ENCODE measurements around the gene ISY1. TPM values are rescaled to one million over a fixed set of nuclear protein-coding genes. Genes with fewer than 3 reads are reported as not detected.

The ISY1 gene
- total and polyA plus RNA-seq, 2 of the 4 experiments (the other 2 are of a cell fraction): 28.5 to 31.5 TPM

- dilution Hi-C loops (cut with HindIII; ENCODE audit: low sequenced_read_pairs, unreplicated experiment): no loop called here
- Histone ChIP-seq H3K9ac (ENCODE audit: low read depth, low read length) (no peak overlapping the region), H3K18ac (ENCODE audit: low read depth, low read length) (no peak overlapping the region), H3K27ac (ENCODE audit: insufficient read depth, low read length) (no peak overlapping the region), H2BK15ac (ENCODE audit: low read depth, low read length) (no peak overlapping the region), H3K9me1 (ENCODE audit: insufficient read depth, low read length) (peaks cover 8% of the 10 kb centered on the region), H3K4me3 (ENCODE audit: insufficient read depth, low read depth, low read length) (no peak overlapping the region), H2BK20ac (ENCODE audit: low read depth, low read length) (no peak overlapping the region), H3K4me2 (ENCODE audit: low read depth, low read length) (no peak overlapping the region), H3K23ac (ENCODE audit: low read depth, low read length) (no peak overlapping the region), H4K20me1 (ENCODE audit: insufficient read depth, low read length) (peaks cover 83% of the 10 kb centered on the region), H3K9me3 (ENCODE audit: control insufficient read depth, insufficient read depth, low read length) (no peaks in the 10 kb centered on the region), H3K79me1 (ENCODE audit: low read depth in 1 of 2, low read length in 2 of 2) (peaks cover 29 to 80% of the 10 kb centered on the region in 2 experiments), H4K8ac (ENCODE audit: low read depth in 2 of 2, low read length in 2 of 2) (no peak overlapping the region), H4K5ac (ENCODE audit: low read depth, low read length) (no peak overlapping the region), H3K14ac (replicated peaks; ENCODE audit: low read depth, low read length) (no peak overlapping the region), H2BK120ac (ENCODE audit: low read depth, low read length) (no peak overlapping the region), H2BK5ac (ENCODE audit: low read depth, low read length, poor library complexity, severe bottlenecking) (no peak overlapping the region), H2AFZ (replicated peaks; ENCODE audit: low read length, poor library complexity) (no peak overlapping the region), H4K91ac (ENCODE audit: insufficient read depth, low read depth, low read length) (no peak overlapping the region), H3K56ac (ENCODE audit: extremely low read depth, insufficient read depth, low read length) (no peak overlapping the region), H2AK9ac (replicated peaks; ENCODE audit: low read depth, low read length, poor library complexity) (no peak overlapping the region), H3K4me1 (ENCODE audit: control insufficient read depth, insufficient read depth, low read length) (no peaks in the 10 kb centered on the region), H3K4ac (ENCODE audit: low read depth, low read length) (no peak overlapping the region), H2AK5ac (ENCODE audit: low read depth, low read length) (no peak overlapping the region), H3K27me3 (ENCODE audit: control insufficient read depth, insufficient read depth, low read length) (no peaks in the 10 kb centered on the region), H3K36me3 (ENCODE audit: control insufficient read depth, insufficient read depth, low read length) (peaks cover 23% of the 10 kb centered on the region)
- CTCF ChIA-PET: no interaction called here
- WGBS, 2 experiments (ENCODE audit: extremely low coverage in 2 of 2, insufficient read length in 1 of 2): 100% methylated on average over 2 of the region's 6 CpGs; no CpG with 5 or more reads in 1 of the 2 experiments
- ATAC-seq (ENCODE audit: low read depth): no peak
- intact Hi-C loops (cut with micrococcal nuclease): no loop called here
- POLR2A ChIA-PET (ENCODE audit: unreplicated experiment): no interaction called here
- TF ChIP-seq CEBPB (IDR thresholded peaks at IDR 0.05; ENCODE audit: low read depth, low read length) (no peak), CTCF (conservative IDR thresholded peaks at IDR 0.05; ENCODE audit: low read depth, low read length) (no peak), BHLHE40 (IDR thresholded peaks at IDR 0.05; ENCODE audit: low read depth, low read length) (no peak), MXI1 (IDR thresholded peaks at IDR 0.05; ENCODE audit: borderline replicate concordance, low read depth, low read length) (no peak), RCOR1 (IDR thresholded peaks at IDR 0.05; ENCODE audit: insufficient replicate concordance, low read length) (no peak), RFX5 (IDR thresholded peaks at IDR 0.05; ENCODE audit: low read depth, low read length) (no peak)
- no TSS peak for BruUV-seq (replicated peaks)
- no peak for DNase-seq
- in situ Hi-C loops (cut with MboI; ENCODE audit: low sequenced_read_pairs): no loop called here
Observed at GRCh38 chr3:129104051-129104450, 56.8 kb downstream of the ISY1 start.
